A673 (cell line): ENCODE data around the gene SUFU.

Experiments used
- CTCF ChIP-seq: fragments of 300-800, 200-600 bp; sonication (generic); conservative IDR thresholded peaks from 2 replicates; pipeline ENCODE4 v1.5.1; 2017; ENCODE audit warnings: low read depth, mild to moderate bottlenecking, antibody characterized with exemption, low read length, moderate library complexity, mixed read lengths
- EZH2 ChIP-seq: fragments of 200-600 bp; sonication (generic); IDR thresholded peaks from 2 replicates; pipeline ENCODE4 v1.6.1; 2017; ENCODE audit warnings: borderline replicate concordance, low read depth, mild to moderate bottlenecking, mixed read lengths, antibody characterized with exemption, low read length; ENCODE audit not compliant: poor library complexity, severe bottlenecking

DNA sequence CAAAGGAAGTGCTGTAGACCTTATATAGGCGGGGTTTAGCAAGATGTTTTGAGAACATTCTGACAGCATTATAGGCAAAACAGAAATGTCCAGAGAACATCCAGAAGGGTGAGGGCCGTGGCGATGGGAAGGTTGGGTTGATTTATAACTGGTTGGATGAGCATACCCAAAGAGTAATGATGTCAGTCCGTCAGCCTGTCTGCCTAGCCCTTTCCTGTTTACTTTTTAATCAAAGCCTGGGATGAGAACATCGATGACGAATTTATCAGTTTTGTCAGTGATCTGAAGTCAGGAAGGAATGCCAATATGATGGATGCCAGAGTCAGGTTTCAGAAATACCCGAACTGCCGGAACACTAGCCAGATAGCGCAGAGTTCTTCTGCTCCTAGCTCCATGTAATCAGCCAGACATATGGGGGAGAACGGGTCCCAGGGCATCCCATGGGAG lies 106.7 kb downstream of the SUFU start:
- TF ChIP-seq CTCF = no peak
- no peak for TF ChIP-seq EZH2
